Measurements from ENCODE around the gene TFF1.

TFF1 gene

DNA sequence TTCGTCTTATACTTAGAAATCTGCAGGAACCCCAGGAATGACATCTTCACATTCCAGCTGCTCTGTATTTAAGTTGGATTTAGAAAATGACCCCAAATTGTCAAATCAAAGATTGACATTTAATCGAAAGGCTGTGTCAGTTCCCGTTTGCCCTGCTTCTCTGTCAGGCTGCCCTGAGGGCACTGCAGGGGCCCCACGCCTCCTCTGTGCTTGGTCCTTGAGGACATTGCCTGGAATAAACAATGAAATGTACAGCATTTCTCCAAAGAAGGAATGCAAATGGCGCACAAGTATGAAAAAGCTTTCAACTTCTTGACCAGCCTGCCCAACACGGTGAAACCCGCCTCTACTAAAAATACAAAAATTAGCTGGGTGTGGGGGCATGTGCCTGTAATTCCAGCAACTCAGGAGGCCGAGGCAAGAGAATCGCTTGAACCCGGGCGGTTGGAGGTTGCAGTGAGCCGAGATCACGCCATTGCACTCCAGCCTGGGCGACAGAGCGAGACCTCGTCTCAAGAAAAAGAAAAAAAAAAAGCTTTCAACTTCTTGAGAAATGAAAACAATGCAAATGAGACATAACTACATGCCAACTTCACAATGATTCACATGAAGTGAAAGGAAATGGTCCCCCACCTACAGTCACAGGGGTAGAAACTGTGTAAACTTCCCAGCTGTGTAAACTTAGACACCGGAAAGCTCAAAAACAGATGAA lies 26.6 kb upstream of the TFF1 start:
- Histone ChIP-seq H3K27ac (ENCODE audit: extremely low read depth, low read depth, low read length) (no peak overlapping the region), H3K9me3 (ENCODE audit: control insufficient read depth, insufficient read depth, low read depth, low read length) (no peaks in the 10 kb centered on the region), H3K4me3 (ENCODE audit: low read depth, low read length) (no peak overlapping the region), H3K36me3 (ENCODE audit: control insufficient read depth in 2 of 2, insufficient read depth in 1 of 2, low read length in 2 of 2) (no peaks in the 10 kb centered on the region), H3K4me1 (ENCODE audit: control insufficient read depth, insufficient read depth, low read length) (no peaks in the 10 kb centered on the region)
- TF ChIP-seq ZNF148 (tag by site-specific recombination; IDR thresholded peaks at IDR 0.05; ENCODE audit: borderline replicate concordance): no peak
- no peak for TF ChIP-seq ZNF785 (tag by site-specific recombination; IDR thresholded peaks at IDR 0.05)
- no peak for TF ChIP-seq PRDM1 (tag by site-specific recombination; IDR thresholded peaks at IDR 0.05)
- no peak for TF ChIP-seq ZNF549 (tag by site-specific recombination; IDR thresholded peaks at IDR 0.05)
- no peak for TF ChIP-seq ZNF132 (tag by site-specific recombination; IDR thresholded peaks at IDR 0.05; ENCODE audit: borderline replicate concordance)
- TF ChIP-seq ZNF548 (tag by site-specific recombination; IDR thresholded peaks at IDR 0.05): no peak
- TF ChIP-seq TRIM28 (IDR thresholded peaks at IDR 0.05; ENCODE audit: borderline replicate concordance, low read length): no peak
- CTCF ChIA-PET: interaction anchor here (0.9 kb wide), 1 partner anchor 11 kb away, joined by 4 read pairs; no protein-coding TSS in a partner anchor
- POLR2A ChIA-PET: no interaction called here

GRCh38 chr21:42391297-42391696 lies 25.0 kb upstream of the TFF1 start:
- H3K9me3 ChIP-seq (ENCODE audit: control insufficient read depth, insufficient read depth, low read depth, low read length): no peaks in the 10 kb centered on the region
- H3K36me3 ChIP-seq (ENCODE audit: control insufficient read depth in 2 of 2, insufficient read depth in 1 of 2, low read length in 2 of 2): no peaks in the 10 kb centered on the region
- POLR2A ChIA-PET: interaction anchor here (0.5 kb wide), 1 partner anchor 1403 kb away, joined by 3 read pairs; no protein-coding TSS in a partner anchor
- CTCF ChIA-PET: no interaction called here
- H3K4me1 ChIP-seq (ENCODE audit: control insufficient read depth, insufficient read depth, low read length): no peaks in the 10 kb centered on the region
- no peak overlapping the region for H3K27ac ChIP-seq (ENCODE audit: extremely low read depth, low read depth, low read length)
- TF ChIP-seq ZNF561 (tag by site-specific recombination; IDR thresholded peaks at IDR 0.05; ENCODE audit: borderline replicate concordance) (no peak), ZBTB1 (tag by site-specific recombination; IDR thresholded peaks at IDR 0.05) (no peak), ZNF580 (tag by site-specific recombination; IDR thresholded peaks at IDR 0.05) (no peak), ZNF610 (tag by site-specific recombination; IDR thresholded peaks at IDR 0.05; ENCODE audit: borderline replicate concordance) (no peak), SETDB1 (IDR thresholded peaks at IDR 0.05; ENCODE audit: insufficient read length, low read length) (no peak), BCL11A (tag by site-specific recombination; IDR thresholded peaks at IDR 0.05; ENCODE audit: low read depth) (no peak), REST (tag by site-specific recombination; IDR thresholded peaks at IDR 0.05) (no peak), ZNF292 (tag by site-specific recombination; IDR thresholded peaks at IDR 0.05; ENCODE audit: borderline replicate concordance, low read depth) (no peak), ZNF341 (tag by site-specific recombination; IDR thresholded peaks at IDR 0.05; ENCODE audit: low read depth) (no peak), ZNF785 (tag by site-specific recombination; IDR thresholded peaks at IDR 0.05) (no peak)
- TF ChIP-seq, protein P1, sequence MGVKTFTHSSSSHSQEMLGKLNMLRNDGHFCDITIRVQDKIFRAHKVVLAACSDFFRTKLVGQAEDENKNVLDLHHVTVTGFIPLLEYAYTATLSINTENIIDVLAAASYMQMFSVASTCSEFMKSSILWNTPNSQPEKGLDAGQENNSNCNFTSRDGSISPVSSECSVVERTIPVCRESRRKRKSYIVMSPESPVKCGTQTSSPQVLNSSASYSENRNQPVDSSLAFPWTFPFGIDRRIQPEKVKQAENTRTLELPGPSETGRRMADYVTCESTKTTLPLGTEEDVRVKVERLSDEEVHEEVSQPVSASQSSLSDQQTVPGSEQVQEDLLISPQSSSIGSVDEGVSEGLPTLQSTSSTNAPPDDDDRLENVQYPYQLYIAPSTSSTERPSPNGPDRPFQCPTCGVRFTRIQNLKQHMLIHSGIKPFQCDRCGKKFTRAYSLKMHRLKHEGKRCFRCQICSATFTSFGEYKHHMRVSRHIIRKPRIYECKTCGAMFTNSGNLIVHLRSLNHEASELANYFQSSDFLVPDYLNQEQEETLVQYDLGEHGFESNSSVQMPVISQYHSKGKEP (tag by site-specific recombination; IDR thresholded peaks at IDR 0.05): no peak
- TF ChIP-seq, protein P2, sequence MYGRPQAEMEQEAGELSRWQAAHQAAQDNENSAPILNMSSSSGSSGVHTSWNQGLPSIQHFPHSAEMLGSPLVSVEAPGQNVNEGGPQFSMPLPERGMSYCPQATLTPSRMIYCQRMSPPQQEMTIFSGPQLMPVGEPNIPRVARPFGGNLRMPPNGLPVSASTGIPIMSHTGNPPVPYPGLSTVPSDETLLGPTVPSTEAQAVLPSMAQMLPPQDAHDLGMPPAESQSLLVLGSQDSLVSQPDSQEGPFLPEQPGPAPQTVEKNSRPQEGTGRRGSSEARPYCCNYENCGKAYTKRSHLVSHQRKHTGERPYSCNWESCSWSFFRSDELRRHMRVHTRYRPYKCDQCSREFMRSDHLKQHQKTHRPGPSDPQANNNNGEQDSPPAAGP (tag by site-specific recombination; IDR thresholded peaks at IDR 0.05): no peak
- no peak overlapping the region for H3K4me3 ChIP-seq (ENCODE audit: low read depth, low read length)
